Adrenal gland (tissue), 5 donors: ENCODE results near the gene VSX2.

ENCODE experiments used
- POLR2A ChIP-seq, 2 donors: fragments of 450-650 bp; IDR thresholded peaks; one replicate each; pipeline ENCODE4 v1.6.1; 2017; ENCODE audit warnings: antibody characterized with exemption in 2 of 2, mild to moderate bottlenecking in 2 of 2, moderate library complexity in 1 of 2
- TF ChIP-seq, protein P1 (sequence below), 6 experiments: fragments of 450-650 bp in 4 of 6; fragments of 200-600 bp in 2 of 6; sonication (generic) in 1 of 6; IDR thresholded peaks; 1 replicate in 5 of 6; 2 replicates in 1 of 6; pipeline versions ENCODE4 v1.5.1 to v1.8.0; 2016 to 2021; ENCODE audit warnings: antibody characterized with exemption in 6 of 6, mild to moderate bottlenecking in 2 of 6, moderate library complexity in 1 of 6
- donor health status: DM: no; HTN: no; CAD: no.

DNA sequence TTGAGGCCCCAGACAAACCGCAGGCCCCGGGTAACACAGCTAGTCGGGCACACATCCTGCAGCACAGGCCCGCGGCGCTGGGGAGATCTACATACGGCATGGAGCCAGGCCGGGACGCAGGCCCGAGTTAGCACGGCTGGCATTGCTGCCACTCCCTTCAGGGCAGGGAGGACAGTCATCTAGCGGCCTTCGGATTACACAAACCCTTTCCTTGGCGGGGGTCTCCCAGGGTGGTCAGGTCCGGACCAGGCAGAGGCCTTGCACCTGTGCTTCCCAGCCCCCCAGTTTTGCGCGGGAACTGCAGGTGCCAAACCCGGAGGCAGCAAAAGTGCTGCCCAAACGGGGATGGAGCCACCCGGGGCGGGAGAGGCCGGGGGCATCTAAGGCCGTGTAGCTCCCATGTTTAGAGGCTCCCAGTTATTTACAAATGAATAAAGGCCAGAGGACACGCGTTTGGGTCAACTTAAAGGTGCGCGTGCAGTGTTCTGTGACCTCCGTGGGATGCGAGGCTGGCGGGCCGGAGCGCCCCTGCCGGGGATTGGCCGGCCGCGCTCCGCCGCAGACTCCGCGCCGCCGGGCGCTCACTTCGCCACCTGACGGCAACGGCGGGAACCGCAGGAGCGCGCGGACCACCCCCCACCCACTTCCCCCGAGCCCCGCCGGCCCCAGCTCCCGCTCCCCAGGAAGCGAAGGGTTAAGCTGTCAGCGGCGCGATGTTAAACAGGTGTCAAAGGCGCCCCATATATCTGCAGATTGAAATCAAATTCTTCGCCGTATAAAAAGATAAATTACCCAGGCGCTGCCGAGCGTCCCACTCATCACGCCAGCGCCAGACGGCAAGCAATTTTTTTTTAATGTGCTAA lies 18.1 kb downstream of the VSX2 start:
- TF ChIP-seq, protein P1, sequence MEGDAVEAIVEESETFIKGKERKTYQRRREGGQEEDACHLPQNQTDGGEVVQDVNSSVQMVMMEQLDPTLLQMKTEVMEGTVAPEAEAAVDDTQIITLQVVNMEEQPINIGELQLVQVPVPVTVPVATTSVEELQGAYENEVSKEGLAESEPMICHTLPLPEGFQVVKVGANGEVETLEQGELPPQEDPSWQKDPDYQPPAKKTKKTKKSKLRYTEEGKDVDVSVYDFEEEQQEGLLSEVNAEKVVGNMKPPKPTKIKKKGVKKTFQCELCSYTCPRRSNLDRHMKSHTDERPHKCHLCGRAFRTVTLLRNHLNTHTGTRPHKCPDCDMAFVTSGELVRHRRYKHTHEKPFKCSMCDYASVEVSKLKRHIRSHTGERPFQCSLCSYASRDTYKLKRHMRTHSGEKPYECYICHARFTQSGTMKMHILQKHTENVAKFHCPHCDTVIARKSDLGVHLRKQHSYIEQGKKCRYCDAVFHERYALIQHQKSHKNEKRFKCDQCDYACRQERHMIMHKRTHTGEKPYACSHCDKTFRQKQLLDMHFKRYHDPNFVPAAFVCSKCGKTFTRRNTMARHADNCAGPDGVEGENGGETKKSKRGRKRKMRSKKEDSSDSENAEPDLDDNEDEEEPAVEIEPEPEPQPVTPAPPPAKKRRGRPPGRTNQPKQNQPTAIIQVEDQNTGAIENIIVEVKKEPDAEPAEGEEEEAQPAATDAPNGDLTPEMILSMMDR (IDR thresholded peaks at IDR 0.05): peak in 5 of 6 experiments; percentile 41 to 98 (median 82)
- TF ChIP-seq POLR2A (IDR thresholded peaks at IDR 0.05): no peak
